Activated T-cell treated with anti-CD3 and anti-CD28 coated beads, Interleukin-2, amount 50 U/mL, for 72 hours (primary cell): ENCODE measurements around the gene MMP10. TPM values are rescaled to one million over a fixed set of nuclear protein-coding genes. Genes with fewer than 3 reads are reported as not detected.

Experiments
- ATAC-seq, 2 donors: fragments of 150-1000 bp; cut with Tn5 transposase; replicated peaks in 1 of 2; 2 replicates each; pipeline ENCODE4 v1.10.0; 2021; ENCODE audit warnings: moderate library complexity in 2 of 2, mild to moderate bottlenecking in 1 of 2
- DNase-seq, 2 donors: peaks; one replicate each; pipeline ENCODE4 v3.0.0; 2021 to 2022; ENCODE audit warnings: mixed read lengths in 1 of 2
- H3K27ac Mint-ChIP-seq: one replicate; pipeline ENCODE4 v1.8.0; 2022; ENCODE audit warnings: mild to moderate bottlenecking, moderate library complexity, mixed read lengths
- H3K27me3 Mint-ChIP-seq: one replicate; pipeline ENCODE4 v1.8.0; 2022; ENCODE audit warnings: low read depth, mixed read lengths
- H3K36me3 Mint-ChIP-seq, 2 donors: one replicate each; pipeline ENCODE4 v1.8.0; 2022; ENCODE audit warnings: mixed read lengths in 2 of 2, mild to moderate bottlenecking in 1 of 2; ENCODE audit not compliant: insufficient read depth in 2 of 2
- H3K4me1 Mint-ChIP-seq: one replicate; pipeline ENCODE4 v1.8.0; 2022; ENCODE audit warnings: low read depth, mixed read lengths
- H3K4me3 Mint-ChIP-seq, 2 donors: one replicate each; pipeline ENCODE4 v1.8.0; 2022; ENCODE audit warnings: mild to moderate bottlenecking in 2 of 2, mixed read lengths in 2 of 2, moderate library complexity in 2 of 2
- H3K9me3 Mint-ChIP-seq, 2 donors: one replicate each; pipeline ENCODE4 v1.8.0; 2022; ENCODE audit warnings: mixed read lengths in 2 of 2
- total RNA-seq, 2 donors: library from RNA; stranded (reverse); gene quantifications; one replicate each; pipeline ENCODE4 v1.2.3, GENCODE V29; 2022

MMP10 gene
- total RNA-seq: 1 to 10 TPM in 1 of 2 donors, not detected in 1; 1.2 TPM

- Mint-ChIP-seq H3K4me3 (no peak within 1 kb of the TSS), H3K36me3 (no peaks in the 10 kb centered on the region), H3K9me3 (no peaks in the 10 kb centered on the region), H3K27ac (no peak within 1 kb of the TSS), H3K4me1 (no peaks in the 10 kb centered on the region), H3K27me3 (peaks cover 23% of the 10 kb centered on the region)
- DNase-seq: no peak
- peak; percentile 63 to 66 for ATAC-seq
Observed at GRCh38 chr11:102780491-102780918, at the start of gene MMP10. MMP10 (minus strand) TSS chr11:102780628; CDS start chr11:102780591, 37 bp downstream.

GRCh38 chr11:102829316-102830000 lies 49.0 kb upstream of the MMP10 start:
- Mint-ChIP-seq H3K4me1 (no peaks in the 10 kb centered on the region), H3K4me3 (no peak overlapping the region), H3K9me3 (peaks cover 0 to 4% of the 10 kb centered on the region in 2 donors), H3K27me3 (peaks cover 5% of the 10 kb centered on the region), H3K27ac (no peak overlapping the region), H3K36me3 (no peaks in the 10 kb centered on the region)
- DNase-seq (no peak), ATAC-seq (no peak)

- no peaks in the 10 kb centered on the region for H3K27me3 Mint-ChIP-seq
- no peaks in the 10 kb centered on the region for H3K36me3 Mint-ChIP-seq
Observed at GRCh38 chr11:102824556-102824955, 44.1 kb upstream of the MMP10 start.

GRCh38 chr11:102819491-102819890 lies 39.1 kb upstream of the MMP10 start:
- no peak overlapping the region for H3K27ac Mint-ChIP-seq
- ATAC-seq: no peak
- no peak overlapping the region for H3K4me3 Mint-ChIP-seq
- no peaks in the 10 kb centered on the region for H3K36me3 Mint-ChIP-seq
- peaks cover 1 to 5% of the 10 kb centered on the region in 2 donors for H3K9me3 Mint-ChIP-seq
- no peaks in the 10 kb centered on the region for H3K27me3 Mint-ChIP-seq
- no peak for DNase-seq
- H3K4me1 Mint-ChIP-seq: no peaks in the 10 kb centered on the region

More at GRCh38 chr11:102824556-102824955, 44.1 kb upstream of the MMP10 start:
- Mint-ChIP-seq H3K9me3 (peaks cover 0 to 4% of the 10 kb centered on the region in 2 donors), H3K4me1 (no peaks in the 10 kb centered on the region), H3K27ac (no peak overlapping the region), H3K4me3 (no peak overlapping the region)
- ATAC-seq: no peak
- DNase-seq: no peak

- Mint-ChIP-seq H3K9me3 (peaks cover 1 to 5% of the 10 kb centered on the region in 2 donors), H3K27me3 (peaks cover 9% of the 10 kb centered on the region), H3K27ac (no peak overlapping the region), H3K36me3 (peaks cover 0 to 2% of the 10 kb centered on the region in 2 donors), H3K4me1 (no peaks in the 10 kb centered on the region), H3K4me3 (no peak overlapping the region)
- DNase-seq (no peak), ATAC-seq (peak in 1 of 2 donors; percentile 65)
Observed at GRCh38 chr11:102813484-102813883, 33.1 kb upstream of the MMP10 start.

GRCh38 chr11:102812188-102812587 lies 31.8 kb upstream of the MMP10 start:
- ATAC-seq (no peak), DNase-seq (no peak)
- peaks cover 0 to 5% of the 10 kb centered on the region in 2 donors for H3K9me3 Mint-ChIP-seq
- H3K4me3 Mint-ChIP-seq: no peak overlapping the region
- H3K27me3 Mint-ChIP-seq: peaks cover 9% of the 10 kb centered on the region
- no peak overlapping the region for H3K27ac Mint-ChIP-seq
- H3K4me1 Mint-ChIP-seq: no peaks in the 10 kb centered on the region
- peaks cover 0 to 2% of the 10 kb centered on the region in 2 donors for H3K36me3 Mint-ChIP-seq

GRCh38 chr11:102810950-102811660 lies 30.7 kb upstream of the MMP10 start:
- peaks cover 9% of the 10 kb centered on the region for H3K27me3 Mint-ChIP-seq

GRCh38 chr11:102809971-102810370 lies 29.5 kb upstream of the MMP10 start:
- Mint-ChIP-seq H3K27me3 (peaks cover 9% of the 10 kb centered on the region), H3K4me3 (no peak overlapping the region), H3K4me1 (no peaks in the 10 kb centered on the region), H3K36me3 (peaks cover 0 to 2% of the 10 kb centered on the region in 2 donors), H3K27ac (no peak overlapping the region), H3K9me3 (no peaks in the 10 kb centered on the region)
- ATAC-seq: no peak
- DNase-seq: no peak

More at GRCh38 chr11:102810950-102811660, 30.7 kb upstream of the MMP10 start:
- H3K4me1 Mint-ChIP-seq: no peaks in the 10 kb centered on the region
- H3K4me3 Mint-ChIP-seq: no peak overlapping the region
- no peaks in the 10 kb centered on the region for H3K9me3 Mint-ChIP-seq
- no peak for ATAC-seq
- no peak overlapping the region for H3K27ac Mint-ChIP-seq
- DNase-seq: no peak
- peaks cover 0 to 2% of the 10 kb centered on the region in 2 donors for H3K36me3 Mint-ChIP-seq

- DNase-seq: peak; percentile 2 to 7
- Mint-ChIP-seq H3K4me3 (no peak overlapping the region), H3K4me1 (no peaks in the 10 kb centered on the region), H3K27me3 (peaks cover 23% of the 10 kb centered on the region), H3K9me3 (no peaks in the 10 kb centered on the region), H3K27ac (no peak overlapping the region), H3K36me3 (no peaks in the 10 kb centered on the region)
- ATAC-seq: peak; percentile 25 to 32
Observed at GRCh38 chr11:102807921-102808320, 27.5 kb upstream of the MMP10 start.

- Mint-ChIP-seq H3K27ac (no peak overlapping the region), H3K36me3 (no peaks in the 10 kb centered on the region), H3K9me3 (no peaks in the 10 kb centered on the region), H3K4me1 (no peaks in the 10 kb centered on the region), H3K4me3 (no peak overlapping the region), H3K27me3 (peaks cover 22% of the 10 kb centered on the region)
- ATAC-seq: no peak
- no peak for DNase-seq
Observed at GRCh38 chr11:102806296-102806695, 25.9 kb upstream of the MMP10 start.

GRCh38 chr11:102802341-102802740 lies 21.9 kb upstream of the MMP10 start:
- no peak overlapping the region for H3K27ac Mint-ChIP-seq
- no peaks in the 10 kb centered on the region for H3K36me3 Mint-ChIP-seq
- no peak overlapping the region for H3K4me3 Mint-ChIP-seq
- peaks cover 14% of the 10 kb centered on the region for H3K27me3 Mint-ChIP-seq
- no peak for ATAC-seq
- no peaks in the 10 kb centered on the region for H3K9me3 Mint-ChIP-seq
- no peaks in the 10 kb centered on the region for H3K4me1 Mint-ChIP-seq
- no peak for DNase-seq

GRCh38 chr11:102800767-102801166 lies 20.3 kb upstream of the MMP10 start:
- peaks cover 14% of the 10 kb centered on the region for H3K27me3 Mint-ChIP-seq
- H3K36me3 Mint-ChIP-seq: no peaks in the 10 kb centered on the region
- DNase-seq (no peak), ATAC-seq (no peak)
- H3K9me3 Mint-ChIP-seq: no peaks in the 10 kb centered on the region
- H3K27ac Mint-ChIP-seq: no peak overlapping the region
- no peaks in the 10 kb centered on the region for H3K4me1 Mint-ChIP-seq
- H3K4me3 Mint-ChIP-seq: no peak overlapping the region

- Mint-ChIP-seq H3K36me3 (no peaks in the 10 kb centered on the region), H3K9me3 (no peaks in the 10 kb centered on the region), H3K4me1 (no peaks in the 10 kb centered on the region), H3K4me3 (no peak overlapping the region), H3K27me3 (peaks cover 14% of the 10 kb centered on the region), H3K27ac (no peak overlapping the region)
- ATAC-seq (no peak), DNase-seq (no peak)
Observed at GRCh38 chr11:102799681-102800340, 19.4 kb upstream of the MMP10 start.
